Lung microvascular endothelial cell (primary cell): ENCODE data around the gene MAGEA3. TPM values are rescaled to one million over a fixed set of nuclear protein-coding genes. Genes with fewer than 3 reads are reported as not detected.
"Not testable (repeated sequence)": the region's sequence is repeated elsewhere in the genome, so short reads cannot be mapped to it uniquely, and the experiment has no call there.

ENCODE experiments used
- DNase-seq, 2 donors: peaks; one replicate each; pipeline versions ENCODE4 v3.0.0 to v3.0.0-alpha.2; 2010; ENCODE audit warnings: low read depth in 2 of 2
- total RNA-seq: library from RNA; depleted of rRNA; stranded (reverse); fragments of >200 nt; gene quantifications from 2 replicates; pipeline ENCODE4 v1.2.1, GENCODE V29; 2014

The MAGEA3 gene
- not detected in 2 replicates for total RNA-seq

GRCh38 chrX:152697952-152698931, at the start of gene MAGEA3:
Gene MAGEA3, plus strand, starts transcription at chrX:152698794. Its CDS starts 2,039 bp downstream, at chrX:152700833.
- not testable (repeated sequence) for DNase-seq

GRCh38 chrX:152652060-152652459, 46.5 kb upstream of the MAGEA3 start:
- no peak for DNase-seq

DNA sequence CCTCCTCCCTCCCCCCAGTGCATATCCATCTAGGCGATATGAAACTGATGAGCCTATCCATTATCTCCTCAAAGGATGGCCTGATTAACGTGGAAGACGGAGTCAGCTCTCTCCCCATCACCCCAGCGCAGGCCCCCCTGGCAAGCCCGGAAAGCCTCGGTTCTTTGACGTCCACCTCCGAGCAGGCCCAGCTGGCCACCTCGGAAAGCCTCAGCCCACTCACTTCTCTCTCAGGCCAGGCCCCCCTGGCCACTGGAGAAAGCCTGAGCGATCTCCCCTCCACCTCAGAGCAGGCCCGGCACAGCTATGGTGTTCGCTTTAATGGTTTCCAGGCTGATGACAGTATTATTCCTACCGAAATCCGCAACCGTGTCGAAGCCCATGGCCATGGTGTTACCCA, 46.1 kb upstream of the MAGEA3 start:
- DNase-seq, result no peak

DNA sequence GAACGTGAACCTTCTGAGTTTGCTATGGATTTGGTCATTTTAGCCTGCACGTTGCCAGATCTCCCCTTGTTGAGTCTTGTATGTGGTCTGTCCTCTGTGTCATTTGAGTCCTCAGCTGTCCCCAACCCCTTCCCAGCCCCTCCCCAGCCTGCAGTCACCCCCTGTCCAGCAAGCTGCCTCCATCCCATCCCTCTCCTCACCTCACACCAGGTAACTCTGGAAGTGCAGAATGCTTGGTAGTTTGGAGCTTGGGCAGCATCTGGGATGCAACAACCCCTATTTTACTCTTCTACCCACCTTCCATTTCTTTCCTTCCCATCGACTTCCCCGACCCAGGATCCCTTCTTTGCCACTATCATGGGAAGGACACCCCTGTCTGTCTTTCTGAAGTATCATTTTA, 42.5 kb upstream of the MAGEA3 start:
- no peak for DNase-seq

DNA sequence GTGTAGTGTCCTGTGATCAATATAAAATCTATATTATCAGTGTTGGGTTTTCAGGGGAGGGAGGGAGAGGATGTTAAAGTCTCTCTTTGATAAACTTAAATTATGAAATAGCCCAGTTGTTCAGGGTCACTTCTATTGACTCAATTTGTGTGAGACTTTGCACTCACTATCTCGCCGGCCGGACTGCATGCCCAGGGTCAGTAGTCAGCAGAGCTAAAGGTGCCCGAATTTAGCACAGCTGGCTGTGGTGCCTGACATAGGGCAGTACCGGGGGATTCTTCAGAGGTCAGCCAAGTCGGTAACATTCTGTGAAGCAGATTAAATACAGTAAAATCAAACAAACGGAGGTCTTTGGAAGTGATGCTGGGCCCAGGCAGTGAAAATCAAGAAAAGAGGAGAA, 41.7 kb upstream of the MAGEA3 start:
- DNase-seq, result no peak

- DNase-seq, result no peak
Observed at GRCh38 chrX:152658302-152658701, 40.3 kb upstream of the MAGEA3 start.

GRCh38 chrX:152663086-152663485, 35.5 kb upstream of the MAGEA3 start:
- no peak for DNase-seq

- no peak for DNase-seq
Observed at GRCh38 chrX:152674135-152674534, 24.5 kb upstream of the MAGEA3 start.

GRCh38 chrX:152674652-152675051, 23.9 kb upstream of the MAGEA3 start:
- DNase-seq, result not testable (repeated sequence)

DNA sequence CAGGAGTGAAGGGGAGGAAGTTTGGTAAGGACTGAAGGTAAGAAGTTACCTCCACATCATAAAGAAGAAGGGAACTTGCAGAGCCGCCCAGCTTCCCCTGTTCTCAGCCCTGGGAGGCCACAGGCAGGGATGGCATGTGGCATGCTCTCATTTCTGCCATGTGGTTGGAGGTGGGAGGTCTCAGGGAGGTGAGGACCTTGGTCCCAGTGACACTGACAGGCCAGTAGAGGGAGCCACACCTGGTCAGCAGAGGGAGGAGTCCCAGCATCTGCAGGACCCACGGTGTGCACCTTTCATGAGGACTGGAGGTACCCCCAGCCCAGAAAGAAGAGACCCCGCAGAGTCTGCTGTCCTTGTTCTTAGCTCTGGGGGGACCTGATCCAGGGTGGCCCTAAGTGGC, 17.6 kb upstream of the MAGEA3 start:
- not testable (repeated sequence) for DNase-seq

DNA sequence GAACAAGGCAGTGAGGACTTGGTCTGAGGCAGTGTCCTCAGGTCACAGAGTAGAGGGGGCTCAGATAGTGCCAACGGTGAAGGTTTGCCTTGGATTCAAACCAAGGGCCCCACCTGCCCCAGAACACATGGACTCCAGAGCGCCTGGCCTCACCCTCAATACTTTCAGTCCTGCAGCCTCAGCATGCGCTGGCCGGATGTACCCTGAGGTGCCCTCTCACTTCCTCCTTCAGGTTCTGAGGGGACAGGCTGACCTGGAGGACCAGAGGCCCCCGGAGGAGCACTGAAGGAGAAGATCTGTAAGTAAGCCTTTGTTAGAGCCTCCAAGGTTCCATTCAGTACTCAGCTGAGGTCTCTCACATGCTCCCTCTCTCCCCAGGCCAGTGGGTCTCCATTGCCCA, 1.8 kb downstream of the MAGEA3 start:
- not testable (repeated sequence) for DNase-seq

GRCh38 chrX:152706500-152706899, 7.9 kb downstream of the MAGEA3 start:
- not testable (repeated sequence) for DNase-seq

DNA sequence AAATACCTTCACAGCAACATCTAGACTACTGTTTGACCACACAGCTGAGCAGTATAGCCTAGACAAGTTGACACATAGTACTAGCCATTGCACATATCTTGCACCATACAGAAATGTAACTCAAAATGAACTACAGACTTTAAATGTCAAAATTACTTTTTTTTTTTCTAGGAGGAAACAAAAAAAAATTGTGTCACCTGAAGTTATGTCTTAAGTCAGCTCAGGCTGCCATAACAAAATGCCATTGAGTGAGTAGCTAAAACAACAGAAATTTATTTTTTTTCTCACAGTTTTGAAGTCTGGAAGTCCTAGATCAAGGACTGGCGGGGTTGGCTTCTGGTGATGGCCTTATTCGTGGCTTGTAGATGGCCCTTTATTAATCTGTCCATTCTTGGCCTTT, 10.6 kb downstream of the MAGEA3 start, which contains the start of gene CSAG2:
Gene CSAG2, minus strand, starts transcription at position 101 of the 400 bp plus-strand sequence. CDS start 161 bp downstream, outside the sequence.
- DNase-seq, result not testable (repeated sequence)

GRCh38 chrX:152713195-152713594, 14.6 kb downstream of the MAGEA3 start:
- DNase-seq, result not testable (repeated sequence)

DNA sequence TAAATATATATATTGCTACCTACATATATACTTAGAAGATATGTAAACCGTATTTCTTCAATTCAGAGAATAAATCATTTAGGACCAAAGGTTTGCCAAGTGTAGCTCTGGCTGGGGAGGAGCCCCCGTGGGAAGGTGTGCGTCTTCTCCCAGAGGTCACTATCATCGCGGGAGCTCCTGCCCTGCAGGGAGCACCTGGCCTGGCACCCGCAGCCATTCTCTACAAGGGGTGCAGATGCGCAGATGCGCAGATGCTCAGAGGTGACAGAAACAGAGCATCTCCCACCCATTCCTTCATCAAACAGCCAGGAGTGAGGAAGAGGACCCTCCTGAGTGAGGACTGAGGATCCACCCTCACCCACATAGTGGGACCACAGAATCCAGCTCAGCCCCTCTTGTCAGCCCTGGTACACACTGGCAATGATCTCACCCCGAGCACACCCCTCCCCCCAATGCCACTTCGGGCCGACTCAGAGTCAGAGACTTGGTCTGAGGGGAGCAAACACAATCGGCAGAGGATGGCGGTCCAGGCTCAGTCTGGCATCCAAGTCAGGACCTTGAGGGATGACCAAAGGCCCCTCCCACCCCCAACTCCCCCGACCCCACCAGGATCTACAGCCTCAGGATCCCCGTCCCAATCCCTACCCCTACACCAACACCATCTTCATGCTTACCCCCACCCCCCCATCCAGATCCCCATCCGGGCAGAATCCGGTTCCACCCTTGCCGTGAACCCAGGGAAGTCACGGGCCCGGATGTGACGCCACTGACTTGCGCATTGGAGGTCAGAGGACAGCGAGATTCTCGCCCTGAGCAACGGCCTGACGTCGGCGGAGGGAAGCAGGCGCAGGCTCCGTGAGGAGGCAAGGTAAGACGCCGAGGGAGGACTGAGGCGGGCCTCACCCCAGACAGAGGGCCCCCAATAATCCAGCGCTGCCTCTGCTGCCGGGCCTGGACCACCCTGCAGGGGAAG, 15.5 kb downstream of the MAGEA3 start, which contains the start of gene MAGEA2B:
Gene MAGEA2B, plus strand, starts transcription at position 814 of the 973 bp plus-strand sequence. CDS start 2,479 bp downstream, outside the sequence.
- not testable (repeated sequence) for DNase-seq

- no peak for DNase-seq
Observed at GRCh38 chrX:152725409-152725808, 26.8 kb downstream of the MAGEA3 start.

DNA sequence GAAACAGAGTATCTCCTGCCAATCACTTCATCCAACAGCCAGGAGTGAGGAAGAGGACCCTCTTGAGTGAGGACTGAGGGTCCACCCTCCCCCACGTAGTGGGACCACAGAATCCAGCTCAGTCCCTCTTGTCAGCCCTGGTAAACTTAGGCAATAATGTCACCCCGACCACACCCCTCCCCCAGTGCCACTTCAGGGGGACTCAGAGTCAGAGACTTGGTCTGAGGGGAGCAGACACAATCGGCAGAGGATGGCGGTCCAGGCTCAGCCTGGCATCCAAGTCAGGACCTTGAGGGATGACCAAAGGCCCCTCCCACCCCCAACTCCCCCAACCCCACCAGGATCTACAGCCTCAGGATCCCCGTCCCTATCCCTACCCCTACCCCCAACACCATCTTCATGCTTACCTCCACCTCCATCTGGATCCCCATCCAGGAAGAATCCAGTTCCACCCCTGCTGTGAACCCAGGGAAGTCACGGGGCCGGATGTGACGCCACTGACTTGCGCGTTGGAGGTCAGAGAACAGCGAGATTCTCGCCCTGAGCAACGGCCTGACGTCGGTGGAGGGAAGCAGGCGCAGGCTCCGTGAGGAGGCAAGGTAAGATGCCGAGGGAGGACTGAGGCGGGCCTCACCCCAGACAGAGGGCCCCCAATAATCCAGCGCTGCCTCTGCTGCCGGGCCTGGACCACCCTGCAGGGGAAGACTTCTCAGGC, 34.8 kb downstream of the MAGEA3 start, which contains the start of the genes CSAG1 and MAGEA12:
Gene CSAG1, minus strand, starts transcription at position 461 of the 715 bp plus-strand sequence. CDS start 1,261 bp downstream, outside the sequence.
Gene MAGEA12, plus strand, starts transcription at position 497 of the 715 bp plus-strand sequence. CDS start 2,405 bp downstream, outside the sequence.
- no peak for DNase-seq

- not testable (repeated sequence) for DNase-seq
Observed at GRCh38 chrX:152734143-152734858, 35.7 kb downstream of the MAGEA3 start.

DNA sequence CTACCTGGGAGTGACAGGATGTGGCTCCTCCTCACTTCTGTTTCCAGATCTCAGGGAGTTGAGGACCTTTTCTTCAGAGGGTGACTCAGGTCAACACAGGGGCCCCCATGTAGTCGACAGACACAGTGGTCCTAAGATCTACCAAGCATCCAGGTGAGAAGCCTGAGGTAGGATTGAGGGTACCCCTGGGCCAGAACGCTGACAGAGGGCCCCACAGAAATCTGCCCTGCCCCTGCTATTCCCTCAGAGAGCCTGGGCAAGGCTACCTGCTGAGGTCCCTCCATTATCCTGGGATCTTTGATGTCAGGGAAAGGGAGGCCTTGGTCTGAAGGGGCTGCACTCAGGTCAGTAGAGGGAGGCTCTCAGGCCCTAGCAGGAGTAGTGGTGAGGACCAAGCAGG, 36.5 kb downstream of the MAGEA3 start:
- no peak for DNase-seq
